ENCODE data around the gene MRPL39.

- TF ChIP-seq, protein P1, sequence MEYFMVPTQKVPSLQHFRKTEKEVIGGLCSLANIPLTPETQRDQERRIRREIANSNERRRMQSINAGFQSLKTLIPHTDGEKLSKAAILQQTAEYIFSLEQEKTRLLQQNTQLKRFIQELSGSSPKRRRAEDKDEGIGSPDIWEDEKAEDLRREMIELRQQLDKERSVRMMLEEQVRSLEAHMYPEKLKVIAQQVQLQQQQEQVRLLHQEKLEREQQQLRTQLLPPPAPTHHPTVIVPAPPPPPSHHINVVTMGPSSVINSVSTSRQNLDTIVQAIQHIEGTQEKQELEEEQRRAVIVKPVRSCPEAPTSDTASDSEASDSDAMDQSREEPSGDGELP (CRISPR knock-in tag; IDR thresholded peaks at IDR 0.05; ENCODE audit: borderline replicate concordance): no peak
- TF ChIP-seq NR2F6 (CRISPR knock-in tag; IDR thresholded peaks at IDR 0.05): no peak
- no peak for TF ChIP-seq C11orf30 (IDR thresholded peaks at IDR 0.05; ENCODE audit: low read depth)
- no peak for TF ChIP-seq CTCF (IDR thresholded peaks at IDR 0.05 in 2 of 3, conservative IDR thresholded peaks at IDR 0.05 in 1 of 3; ENCODE audit: insufficient read depth in 2 of 3, low read depth in 1 of 3, low read length in 3 of 3)
- no peak for TF ChIP-seq POLR2A (conservative IDR thresholded peaks at IDR 0.05)
- TF ChIP-seq NR3C1 (CRISPR knock-in tag; IDR thresholded peaks at IDR 0.05): no peak
- TF ChIP-seq, protein P2, sequence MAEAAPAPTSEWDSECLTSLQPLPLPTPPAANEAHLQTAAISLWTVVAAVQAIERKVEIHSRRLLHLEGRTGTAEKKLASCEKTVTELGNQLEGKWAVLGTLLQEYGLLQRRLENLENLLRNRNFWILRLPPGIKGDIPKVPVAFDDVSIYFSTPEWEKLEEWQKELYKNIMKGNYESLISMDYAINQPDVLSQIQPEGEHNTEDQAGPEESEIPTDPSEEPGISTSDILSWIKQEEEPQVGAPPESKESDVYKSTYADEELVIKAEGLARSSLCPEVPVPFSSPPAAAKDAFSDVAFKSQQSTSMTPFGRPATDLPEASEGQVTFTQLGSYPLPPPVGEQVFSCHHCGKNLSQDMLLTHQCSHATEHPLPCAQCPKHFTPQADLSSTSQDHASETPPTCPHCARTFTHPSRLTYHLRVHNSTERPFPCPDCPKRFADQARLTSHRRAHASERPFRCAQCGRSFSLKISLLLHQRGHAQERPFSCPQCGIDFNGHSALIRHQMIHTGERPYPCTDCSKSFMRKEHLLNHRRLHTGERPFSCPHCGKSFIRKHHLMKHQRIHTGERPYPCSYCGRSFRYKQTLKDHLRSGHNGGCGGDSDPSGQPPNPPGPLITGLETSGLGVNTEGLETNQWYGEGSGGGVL (CRISPR knock-in tag; IDR thresholded peaks at IDR 0.05): no peak
- TF ChIP-seq ELF1 (tag; IDR thresholded peaks at IDR 0.05): no peak
- no peak for TF ChIP-seq SRSF9 (IDR thresholded peaks at IDR 0.05; ENCODE audit: borderline replicate concordance, low read depth, low read length)
- no peak for TF ChIP-seq POLR2AphosphoS5 (IDR thresholded peaks at IDR 0.05; ENCODE audit: control insufficient read depth, insufficient read depth, low read depth, low read length)
- no peak for TF ChIP-seq ZBTB1 (CRISPR knock-in tag; IDR thresholded peaks at IDR 0.05; ENCODE audit: borderline replicate concordance, low read depth)
- no peak for TF ChIP-seq FOXJ3 (CRISPR knock-in tag; IDR thresholded peaks at IDR 0.05)
- no peak for TF ChIP-seq TAF1 (IDR thresholded peaks at IDR 0.05; ENCODE audit: control insufficient read depth, extremely low read depth, insufficient read depth, low read length, severe bottlenecking)
- no peak for TF ChIP-seq HDAC6 (IDR thresholded peaks at IDR 0.05; ENCODE audit: low read depth, low read length)
Measured at GRCh38 chr21:25580912-25581260, 26.4 kb downstream of the MRPL39 start.
